ENCODE data around the gene ADAM22. TPM values are rescaled to one million over a fixed set of nuclear protein-coding genes. Genes with fewer than 3 reads are reported as not detected.

Gene ADAM22
- total and polyA plus RNA-seq, 2 experiments from 2014 or later, result 2.7 to 18.7 TPM

GRCh38 chr7:88147341-88147740, 213.3 kb downstream of the ADAM22 start:
- no peaks in the 10 kb centered on the region for H3K36me3 Mint-ChIP-seq (ENCODE audit: low read depth)
- no peaks in the 10 kb centered on the region for H3K9me3 Mint-ChIP-seq
- Histone ChIP-seq H3K27ac (ENCODE audit: low read depth) (no peak overlapping the region), H2AFZ (no peak overlapping the region), H3K9me2 (ENCODE audit: insufficient read depth) (no peaks in the 10 kb centered on the region), H4K20me1 (replicated peaks; ENCODE audit: insufficient read depth) (no peaks in the 10 kb centered on the region), H3K4me1 (ENCODE audit: insufficient read depth) (0 out of 2 replicates have a peak, but pooled peaks cover 3% of the 10 kb centered on the region), H3K27me3 (ENCODE audit: insufficient read depth) (no peaks in the 10 kb centered on the region), H3K4me2 (no peak overlapping the region), H3K36me3 (ENCODE audit: insufficient read depth) (no peaks in the 10 kb centered on the region; the same call in 1 of the 2 replicates), H3F3A (replicated peaks; ENCODE audit: low read depth) (no peaks in the 10 kb centered on the region), H3K4me3 (no peak overlapping the region), H3K79me2 (replicated peaks; ENCODE audit: insufficient read depth) (no peaks in the 10 kb centered on the region)
- H3K27ac Mint-ChIP-seq, result no peak overlapping the region
- no peak overlapping the region for H3K4me3 Mint-ChIP-seq
- TF ChIP-seq ZNF114 (CRISPR knock-in tag; IDR thresholded peaks at IDR 0.05) (no peak), EZH2 (IDR thresholded peaks at IDR 0.05; ENCODE audit: low read depth, unreplicated experiment) (no peak), EZH2phosphoT487 (IDR thresholded peaks at IDR 0.05; ENCODE audit: unreplicated experiment) (no peak), STAT1 (IDR thresholded peaks at IDR 0.05; ENCODE audit: unreplicated experiment) (no peak), CTCF (conservative IDR thresholded peaks at IDR 0.05; ENCODE audit: low read depth in 2 of 2) (no peak), ETS1 (IDR thresholded peaks at IDR 0.05) (no peak), REST (IDR thresholded peaks at IDR 0.05; ENCODE audit: unreplicated experiment) (no peak), POLR2AphosphoS5 (IDR thresholded peaks at IDR 0.05; ENCODE audit: low read depth) (no peak), ZNF331 (CRISPR knock-in tag; IDR thresholded peaks at IDR 0.05; ENCODE audit: low read depth) (no peak)
- DNase-seq (ENCODE audit: low spot score) (no peak), ATAC-seq (no peak)
- H3K4me1 Mint-ChIP-seq, result peaks cover 8% of the 10 kb centered on the region; the same call in 2 of the 3 replicates
- H3K27me3 Mint-ChIP-seq (ENCODE audit: insufficient read depth, low read depth, poor library complexity), result no peaks in the 10 kb centered on the region

- Histone ChIP-seq H3K27ac (ENCODE audit: low read depth) (no peak overlapping the region), H3K79me2 (replicated peaks; ENCODE audit: insufficient read depth) (no peaks in the 10 kb centered on the region), H3F3A (replicated peaks; ENCODE audit: low read depth) (no peaks in the 10 kb centered on the region), H3K36me3 (ENCODE audit: insufficient read depth) (no peaks in the 10 kb centered on the region; the same call in 1 of the 2 replicates), H3K4me3 (no peak overlapping the region), H3K4me1 (ENCODE audit: insufficient read depth) (peaks cover 4% of the 10 kb centered on the region; the same call in 1 of the 2 replicates), H3K4me2 (no peak overlapping the region), H3K27me3 (ENCODE audit: insufficient read depth) (no peaks in the 10 kb centered on the region), H2AFZ (no peak overlapping the region), H3K9me2 (ENCODE audit: insufficient read depth) (no peaks in the 10 kb centered on the region), H4K20me1 (replicated peaks; ENCODE audit: insufficient read depth) (no peaks in the 10 kb centered on the region)
- ATAC-seq, result no peak
- peak overlapping the region; percentile 54 for H3K27ac Mint-ChIP-seq
- no peak overlapping the region for H3K4me3 Mint-ChIP-seq
- 0 out of 3 replicates have a peak, but pooled peaks cover 2% of the 10 kb centered on the region for H3K36me3 Mint-ChIP-seq (ENCODE audit: low read depth)
- peaks cover 10% of the 10 kb centered on the region; the same call in 2 of the 3 replicates for H3K4me1 Mint-ChIP-seq
- no peak for DNase-seq (ENCODE audit: low spot score)
- no peaks in the 10 kb centered on the region for H3K27me3 Mint-ChIP-seq (ENCODE audit: insufficient read depth, low read depth, poor library complexity)
- TF ChIP-seq STAT1 (IDR thresholded peaks at IDR 0.05; ENCODE audit: unreplicated experiment), result no peak
- no peaks in the 10 kb centered on the region for H3K9me3 Mint-ChIP-seq
Observed at GRCh38 chr7:88147949-88148348, 213.9 kb downstream of the ADAM22 start.

Measured in GM23338 (cell line).